Mesendoderm (in vitro differentiated cells): ENCODE results near the gene PAQR6.

Experiments
- DNase-seq: peaks from one replicate; pipeline ENCODE4 v3.0.0; 2013
- H2AK5ac ChIP-seq: 2 replicates; pipeline ENCODE4 v1.6.1; 2013; ENCODE audit warnings: low read length, inconsistent platforms
- H2BK120ac ChIP-seq: 2 replicates; pipeline ENCODE4 v1.6.1; 2013; ENCODE audit warnings: low read depth, mild to moderate bottlenecking, low read length, moderate library complexity, mixed read lengths
- H2BK15ac ChIP-seq: replicated peaks from 2 replicates; pipeline ENCODE4 v1.6.1; 2013; ENCODE audit warnings: low read depth, mild to moderate bottlenecking, moderate library complexity
- H2BK5ac ChIP-seq: 2 replicates; pipeline ENCODE4 v1.6.1; 2013; ENCODE audit warnings: low read length, inconsistent platforms
- H3K18ac ChIP-seq: 2 replicates; pipeline ENCODE4 v1.6.1; 2013; ENCODE audit warnings: mild to moderate bottlenecking, low read length, mixed read lengths
- H3K23ac ChIP-seq: one replicate; pipeline ENCODE4 v1.6.1; 2013; ENCODE audit warnings: low read length
- H3K27ac ChIP-seq: 2 replicates; pipeline ENCODE4 v1.5.1; 2013; ENCODE audit warnings: low read depth, mild to moderate bottlenecking, inconsistent platforms, low read length, moderate library complexity
- H3K27me3 ChIP-seq: 2 replicates; pipeline ENCODE4 v1.6.1; 2013; ENCODE audit warnings: low read length, control low read depth, mild to moderate bottlenecking, inconsistent platforms; ENCODE audit not compliant: insufficient read depth, poor library complexity
- H3K36me3 ChIP-seq: 2 replicates; pipeline ENCODE4 v1.6.1; 2013; ENCODE audit warnings: low read length, inconsistent platforms; ENCODE audit not compliant: control insufficient read depth, insufficient read depth
- H3K4ac ChIP-seq: one replicate; pipeline ENCODE4 v1.6.1; 2013; ENCODE audit warnings: low read depth, mild to moderate bottlenecking, low read length, moderate library complexity
- H3K4me1 ChIP-seq: 2 replicates; pipeline ENCODE4 v1.6.1; 2013; ENCODE audit warnings: low read depth, low read length, inconsistent platforms; ENCODE audit not compliant: control insufficient read depth
- H3K4me2 ChIP-seq: 2 replicates; pipeline ENCODE4 v1.6.1; 2013; ENCODE audit warnings: low read length
- H3K4me3 ChIP-seq: 2 replicates; pipeline ENCODE4 v1.5.1; 2013; ENCODE audit warnings: mild to moderate bottlenecking, low read length
- H3K56ac ChIP-seq: one replicate; pipeline ENCODE4 v1.6.1; 2013; ENCODE audit warnings: low read length
- H3K79me1 ChIP-seq: 2 replicates; pipeline ENCODE4 v1.6.1; 2013; ENCODE audit warnings: low read length, inconsistent platforms
- H3K79me2 ChIP-seq: 2 replicates; pipeline ENCODE4 v1.6.1; 2013; ENCODE audit warnings: mild to moderate bottlenecking, low read length; ENCODE audit not compliant: control insufficient read depth, insufficient read depth
- H3K9ac ChIP-seq: 2 replicates; pipeline ENCODE4 v1.6.1; 2013; ENCODE audit warnings: low read length, inconsistent platforms
- H4K5ac ChIP-seq: one replicate; pipeline ENCODE4 v1.6.1; 2013; ENCODE audit warnings: low read length
- H4K8ac ChIP-seq: one replicate; pipeline ENCODE4 v1.6.1; 2013; ENCODE audit warnings: low read depth, mild to moderate bottlenecking, control low read depth, low read length, moderate library complexity
- WGBS: extraction: QIAGEN DNeasy Blood & Tissue Kit; methylation state at CpG from one replicate; pipeline ENCODE4 v1.1.7; 2013; ENCODE audit warnings: low lambda C conversion rate, missing lambda C conversion rate; ENCODE audit not compliant: insufficient coverage; ENCODE audit errors: extremely low coverage; 5-methylcytosine and 5-hydroxymethylcytosine counted together

PAQR6 gene

GRCh38 chr1:156236164-156236563 lies 11.7 kb downstream of the PAQR6 start:
- Histone ChIP-seq H2BK5ac (no peak overlapping the region), H3K9ac (no peak overlapping the region), H4K5ac (no peak overlapping the region), H3K56ac (no peak overlapping the region), H3K4me2 (no peak overlapping the region), H2AK5ac (no peak overlapping the region), H3K23ac (no peak overlapping the region), H3K4me3 (no peak overlapping the region), H3K79me2 (no peaks in the 10 kb centered on the region), H2BK15ac (no peak overlapping the region), H3K27ac (no peak overlapping the region), H3K4ac (no peak overlapping the region), H3K4me1 (no peaks in the 10 kb centered on the region), H3K79me1 (no peaks in the 10 kb centered on the region), H2BK120ac (no peak overlapping the region), H3K36me3 (peaks cover 6% of the 10 kb centered on the region), H3K18ac (no peak overlapping the region), H3K27me3 (no peaks in the 10 kb centered on the region), H4K8ac (no peak overlapping the region)
- WGBS = no CpG with 5 or more reads among the region's 12 CpGs
- no peak for DNase-seq

- no peak overlapping the region for H3K27ac ChIP-seq
- no CpG with 5 or more reads among the region's 5 CpGs for WGBS
- no peak overlapping the region for H4K5ac ChIP-seq
These were observed 14.3 kb downstream of the PAQR6 start for GRCh38 chr1:156233426-156234127.

GRCh38 chr1:156232201-156232894 lies 15.5 kb downstream of the PAQR6 start:
- no peak overlapping the region for H3K4me2 ChIP-seq
- no peak overlapping the region for H3K4ac ChIP-seq
- H3K4me3 ChIP-seq = no peak overlapping the region
- no CpG with 5 or more reads among the region's 12 CpGs for WGBS
- H4K8ac ChIP-seq = no peak overlapping the region
- H3K4me1 ChIP-seq = no peaks in the 10 kb centered on the region
- no peak overlapping the region for H2BK15ac ChIP-seq
- H3K36me3 ChIP-seq = peaks cover 3% of the 10 kb centered on the region
- H2BK120ac ChIP-seq = no peak overlapping the region
- H3K27me3 ChIP-seq = no peaks in the 10 kb centered on the region
- H2BK5ac ChIP-seq = no peak overlapping the region
- H3K56ac ChIP-seq = no peak overlapping the region
- H3K79me2 ChIP-seq = no peaks in the 10 kb centered on the region
- no peak overlapping the region for H3K18ac ChIP-seq
- H3K27ac ChIP-seq = no peak overlapping the region
- H3K79me1 ChIP-seq = no peaks in the 10 kb centered on the region
- no peak overlapping the region for H2AK5ac ChIP-seq
- H4K5ac ChIP-seq = no peak overlapping the region
- DNase-seq = no peak
- H3K23ac ChIP-seq = no peak overlapping the region
- H3K9ac ChIP-seq = no peak overlapping the region

More at GRCh38 chr1:156233426-156234127, 14.3 kb downstream of the PAQR6 start:
- H3K4ac ChIP-seq = no peak overlapping the region
- no peaks in the 10 kb centered on the region for H3K79me1 ChIP-seq
- H2BK15ac ChIP-seq = no peak overlapping the region
- H3K79me2 ChIP-seq = no peaks in the 10 kb centered on the region
- no peak overlapping the region for H3K9ac ChIP-seq
- H3K23ac ChIP-seq = no peak overlapping the region
- peaks cover 6% of the 10 kb centered on the region for H3K36me3 ChIP-seq
- H2BK120ac ChIP-seq = no peak overlapping the region
- no peak overlapping the region for H3K4me2 ChIP-seq
- H3K18ac ChIP-seq = no peak overlapping the region
- H3K4me3 ChIP-seq = no peak overlapping the region
- DNase-seq = peak; percentile 79
- H3K56ac ChIP-seq = no peak overlapping the region
- no peak overlapping the region for H4K8ac ChIP-seq
- no peak overlapping the region for H2BK5ac ChIP-seq
- H3K27me3 ChIP-seq = no peaks in the 10 kb centered on the region
- H3K4me1 ChIP-seq = no peaks in the 10 kb centered on the region
- no peak overlapping the region for H2AK5ac ChIP-seq

- Histone ChIP-seq H3K4me2 (no peak overlapping the region), H3K79me1 (no peaks in the 10 kb centered on the region), H2BK15ac (no peak overlapping the region), H2BK120ac (no peak overlapping the region), H3K79me2 (no peaks in the 10 kb centered on the region), H3K4me1 (no peaks in the 10 kb centered on the region), H3K27ac (no peak overlapping the region), H3K36me3 (peaks cover 2% of the 10 kb centered on the region), H2AK5ac (no peak overlapping the region), H3K27me3 (no peaks in the 10 kb centered on the region), H3K18ac (no peak overlapping the region), H4K8ac (no peak overlapping the region), H4K5ac (no peak overlapping the region), H3K23ac (no peak overlapping the region), H2BK5ac (no peak overlapping the region), H3K9ac (no peak overlapping the region), H3K56ac (no peak overlapping the region), H3K4me3 (no peak overlapping the region), H3K4ac (no peak overlapping the region)
- no CpG with 5 or more reads among the region's 1 CpG for WGBS
- no peak for DNase-seq
These were observed 17.4 kb downstream of the PAQR6 start for GRCh38 chr1:156230473-156230837.

- no peak overlapping the region for H2BK15ac ChIP-seq
These were observed 17.9 kb downstream of the PAQR6 start for GRCh38 chr1:156229809-156230472.

More at GRCh38 chr1:156229809-156230472, 17.9 kb downstream of the PAQR6 start:
- no peak overlapping the region for H3K23ac ChIP-seq
- no peak overlapping the region for H2BK5ac ChIP-seq
- H4K8ac ChIP-seq = no peak overlapping the region
- no peak overlapping the region for H3K18ac ChIP-seq
- H3K79me1 ChIP-seq = no peaks in the 10 kb centered on the region
- H3K56ac ChIP-seq = no peak overlapping the region
- no peak overlapping the region for H3K27ac ChIP-seq
- H3K36me3 ChIP-seq = peaks cover 2% of the 10 kb centered on the region
- H2AK5ac ChIP-seq = no peak overlapping the region
- DNase-seq = no peak
- H3K27me3 ChIP-seq = no peaks in the 10 kb centered on the region
- WGBS = no CpG with 5 or more reads among the region's 11 CpGs
- no peak overlapping the region for H3K9ac ChIP-seq
- no peaks in the 10 kb centered on the region for H3K4me1 ChIP-seq
- H3K4me2 ChIP-seq = no peak overlapping the region
- H4K5ac ChIP-seq = no peak overlapping the region
- no peaks in the 10 kb centered on the region for H3K79me2 ChIP-seq
- no peak overlapping the region for H3K4ac ChIP-seq
- no peak overlapping the region for H3K4me3 ChIP-seq
- no peak overlapping the region for H2BK120ac ChIP-seq
